Activated T-cell treated with anti-CD3 and anti-CD28 coated beads, Interleukin-2, amount 50 U/mL, for 4 hours (primary cell): ENCODE results near the gene HOXB6. TPM values are rescaled to one million over a fixed set of nuclear protein-coding genes. Genes with fewer than 3 reads are reported as not detected.
A peak's percentile ranks its signal among the peaks of the same experiment; 100 is the strongest.

Experiments
- ATAC-seq, 2 donors: fragments of 200-7000 bp; cut with Tn5 transposase; one replicate each; pipeline ENCODE4 v1.10.0; 2021
- DNase-seq: peaks from one replicate; pipeline ENCODE4 v3.0.0-alpha.2; 2020
- H3K27me3 Mint-ChIP-seq: one replicate; pipeline ENCODE4 v1.8.0; 2021; ENCODE audit warnings: low read depth, mixed read lengths
- H3K36me3 Mint-ChIP-seq: one replicate; pipeline ENCODE4 v1.8.0; 2022; ENCODE audit warnings: mixed read lengths; ENCODE audit not compliant: insufficient read depth
- H3K4me1 Mint-ChIP-seq: one replicate; pipeline ENCODE4 v1.8.0; 2021; ENCODE audit warnings: low read depth, mixed read lengths
- H3K4me3 Mint-ChIP-seq: one replicate; pipeline ENCODE4 v1.8.0; 2021; ENCODE audit warnings: mild to moderate bottlenecking, moderate library complexity, mixed read lengths
- H3K9me3 Mint-ChIP-seq: one replicate; pipeline ENCODE4 v1.8.0; 2021; ENCODE audit warnings: mixed read lengths
- total RNA-seq, 3 donors: library from RNA; stranded (reverse); gene quantifications; one replicate each; pipeline ENCODE4 v1.2.1, GENCODE V29; 2021

HOXB6 gene
- total RNA-seq, 3 donors from 2014 or later, result 0.24 to 0.27 TPM; not detected in 1

- DNase-seq (peak; percentile 26), ATAC-seq (peak; percentile 50 to 60)
- Mint-ChIP-seq H3K4me1 (peaks cover 53% of the 10 kb centered on the region), H3K9me3 (no peaks in the 10 kb centered on the region), H3K36me3 (no peaks in the 10 kb centered on the region), H3K4me3 (peak overlapping the region; percentile 86), H3K27me3 (peaks cover 56% of the 10 kb centered on the region)
Observed at GRCh38 chr17:48578616-48579470, 25.9 kb downstream of the HOXB6 start.

- Mint-ChIP-seq H3K4me3 (peak within 1 kb of the TSS; percentile 86), H3K27me3 (peaks cover 49% of the 10 kb centered on the region), H3K4me1 (peaks cover 52% of the 10 kb centered on the region), H3K36me3 (no peaks in the 10 kb centered on the region), H3K9me3 (no peaks in the 10 kb centered on the region)
- peak; percentile 49 for DNase-seq
- ATAC-seq, result peak; percentile 70 to 74
Observed at GRCh38 chr17:48577946-48578615, 26.7 kb downstream of the HOXB6 start, which contains the start of gene HOXB4. HOXB4 (minus strand) TSS chr17:48578350; CDS start chr17:48578319, 31 bp downstream.

- Mint-ChIP-seq H3K9me3 (no peaks in the 10 kb centered on the region), H3K27me3 (peaks cover 43% of the 10 kb centered on the region), H3K36me3 (no peaks in the 10 kb centered on the region), H3K4me3 (peak overlapping the region; percentile 81), H3K4me1 (peaks cover 49% of the 10 kb centered on the region)
- ATAC-seq, result peak; percentile 8 to 16
- no peak for DNase-seq
Observed at GRCh38 chr17:48577330-48577945, 27.3 kb downstream of the HOXB6 start.

DNA sequence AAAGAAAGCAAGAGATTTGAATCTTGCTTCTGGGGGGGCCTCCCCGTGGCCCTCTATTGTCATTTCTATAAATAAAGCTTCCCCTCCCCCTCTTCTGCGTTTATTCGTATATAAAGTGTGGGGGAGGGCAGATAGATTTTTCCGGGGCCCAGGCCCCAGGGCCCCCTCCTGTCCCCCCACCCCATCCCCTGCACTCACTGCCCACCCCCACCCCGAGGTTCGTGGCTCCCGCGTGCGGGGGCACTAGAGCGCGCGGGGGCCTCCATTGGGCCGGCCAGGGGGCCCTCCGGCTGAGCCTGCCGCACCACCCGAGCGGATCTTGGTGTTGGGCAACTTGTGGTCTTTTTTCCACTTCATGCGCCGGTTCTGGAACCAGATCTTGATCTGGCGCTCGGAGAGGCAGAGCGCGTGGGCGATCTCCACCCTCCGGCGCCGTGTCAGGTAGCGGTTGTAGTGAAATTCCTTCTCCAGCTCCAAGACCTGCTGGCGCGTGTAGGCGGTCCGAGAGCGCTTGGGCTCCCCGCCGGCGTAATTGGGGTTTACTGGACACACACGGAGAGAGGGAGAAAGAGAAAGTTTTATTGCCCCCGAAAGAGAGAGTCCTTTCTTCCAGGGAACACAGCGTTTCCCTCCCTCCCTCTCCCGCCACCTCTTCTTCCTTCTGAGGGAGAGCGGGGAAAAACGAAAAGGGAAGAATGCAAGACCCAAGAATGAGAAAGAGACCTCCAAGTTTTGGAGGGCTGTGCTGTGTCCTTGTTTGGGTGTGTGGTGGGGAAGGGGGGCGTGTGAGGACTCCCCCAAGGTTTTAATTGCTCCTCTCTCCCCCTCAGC is 28.1 kb downstream of the HOXB6 start:
- Mint-ChIP-seq H3K36me3 (no peaks in the 10 kb centered on the region), H3K9me3 (no peaks in the 10 kb centered on the region), H3K4me1 (peaks cover 44% of the 10 kb centered on the region), H3K27me3 (peaks cover 37% of the 10 kb centered on the region), H3K4me3 (peak overlapping the region; percentile 81)
- no peak for ATAC-seq
- no peak for DNase-seq

GRCh38 chr17:48575673-48576478 is 28.9 kb downstream of the HOXB6 start:
- Mint-ChIP-seq H3K9me3 (no peaks in the 10 kb centered on the region), H3K36me3 (no peaks in the 10 kb centered on the region), H3K4me3 (peak overlapping the region; percentile 35), H3K4me1 (peaks cover 36% of the 10 kb centered on the region), H3K27me3 (peaks cover 29% of the 10 kb centered on the region)
- DNase-seq (no peak), ATAC-seq (no peak)

- DNase-seq, result no peak
- H3K27me3 Mint-ChIP-seq, result peaks cover 21% of the 10 kb centered on the region
- ATAC-seq, result no peak
- no peaks in the 10 kb centered on the region for H3K9me3 Mint-ChIP-seq
- peaks cover 31% of the 10 kb centered on the region for H3K4me1 Mint-ChIP-seq
- H3K36me3 Mint-ChIP-seq, result no peaks in the 10 kb centered on the region
- no peak overlapping the region for H3K4me3 Mint-ChIP-seq
Observed at GRCh38 chr17:48575066-48575582, 29.7 kb downstream of the HOXB6 start.

- Mint-ChIP-seq H3K36me3 (no peaks in the 10 kb centered on the region), H3K4me3 (no peak overlapping the region), H3K4me1 (peaks cover 28% of the 10 kb centered on the region), H3K9me3 (no peaks in the 10 kb centered on the region), H3K27me3 (peaks cover 17% of the 10 kb centered on the region)
- no peak for ATAC-seq
- no peak for DNase-seq
Observed at GRCh38 chr17:48574505-48575065, 30.2 kb downstream of the HOXB6 start.

DNA sequence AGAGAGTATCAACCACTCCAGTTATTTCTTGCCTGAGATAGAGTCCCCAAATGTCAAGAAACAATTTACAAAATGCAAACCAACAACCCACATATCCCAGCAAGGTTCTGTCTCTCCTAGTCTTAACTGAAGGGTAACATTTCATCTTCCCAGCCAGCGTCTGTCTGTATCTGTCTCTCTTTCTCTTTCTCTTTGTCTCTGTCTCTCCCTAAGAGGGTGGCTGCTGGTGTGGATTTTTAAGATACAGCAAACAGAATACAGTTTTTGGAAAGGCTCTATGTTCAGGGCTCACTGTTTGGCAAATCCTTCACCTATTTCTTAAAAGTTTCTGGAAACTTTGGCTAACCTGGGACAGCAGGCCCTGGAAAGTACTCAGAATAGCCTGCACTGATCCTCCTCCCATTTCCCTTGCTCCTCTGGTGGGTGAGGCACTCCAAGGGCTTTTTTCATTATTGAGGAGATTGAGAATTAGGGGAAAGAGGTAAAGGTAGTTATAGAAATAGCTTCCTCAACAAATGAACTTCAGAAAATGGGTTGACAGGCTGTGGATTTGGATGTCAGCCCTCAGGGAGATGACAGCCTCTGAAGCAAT is 32.9 kb downstream of the HOXB6 start:
- Mint-ChIP-seq H3K4me1 (peaks cover 14% of the 10 kb centered on the region), H3K9me3 (no peaks in the 10 kb centered on the region), H3K36me3 (no peaks in the 10 kb centered on the region), H3K27me3 (peaks cover 10% of the 10 kb centered on the region), H3K4me3 (no peak overlapping the region)
- no peak for ATAC-seq
- no peak for DNase-seq

- ATAC-seq, result no peak
- DNase-seq, result no peak
- Mint-ChIP-seq H3K9me3 (no peaks in the 10 kb centered on the region), H3K4me1 (peaks cover 11% of the 10 kb centered on the region), H3K36me3 (no peaks in the 10 kb centered on the region), H3K4me3 (no peak overlapping the region), H3K27me3 (peaks cover 10% of the 10 kb centered on the region)
Observed at GRCh38 chr17:48571024-48571818, 33.6 kb downstream of the HOXB6 start.

DNA sequence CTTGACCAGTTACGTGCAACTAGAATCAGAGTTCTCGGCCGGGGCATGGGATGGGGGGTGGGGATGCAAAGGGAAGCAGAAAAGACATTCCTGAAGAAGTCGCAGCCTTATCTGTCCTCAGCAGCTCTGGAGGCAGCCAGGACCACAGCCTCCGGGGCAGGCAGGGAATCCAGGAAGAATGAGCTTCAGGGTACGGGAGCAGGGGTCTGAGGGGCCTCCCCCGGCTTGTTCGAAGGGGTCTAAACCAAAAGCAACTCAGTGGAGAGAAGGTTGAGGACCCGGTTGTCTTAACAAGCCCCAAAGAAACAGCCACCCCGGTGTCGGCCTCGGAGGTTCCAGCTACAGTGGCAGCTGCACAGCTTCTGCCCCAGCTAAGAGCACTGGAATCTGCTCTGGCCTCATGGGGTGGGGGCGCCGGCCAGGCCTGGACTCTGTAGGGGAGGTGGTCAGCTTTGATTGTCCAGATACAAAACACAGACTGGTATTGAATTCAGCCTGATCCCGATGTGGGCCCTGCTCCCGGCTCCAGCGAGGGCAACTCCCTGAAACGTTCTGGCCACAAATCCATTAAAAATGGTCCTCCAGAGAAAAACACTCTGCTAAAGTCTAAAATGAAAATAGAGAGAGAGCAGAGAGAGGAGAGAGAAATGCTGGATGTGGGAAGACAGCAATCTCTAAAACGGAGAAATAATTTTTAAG is 34.3 kb downstream of the HOXB6 start:
- Mint-ChIP-seq H3K27me3 (peaks cover 10% of the 10 kb centered on the region), H3K4me3 (no peak overlapping the region), H3K9me3 (no peaks in the 10 kb centered on the region), H3K36me3 (no peaks in the 10 kb centered on the region), H3K4me1 (peaks cover 7% of the 10 kb centered on the region)
- ATAC-seq, result no peak
- no peak for DNase-seq

DNA sequence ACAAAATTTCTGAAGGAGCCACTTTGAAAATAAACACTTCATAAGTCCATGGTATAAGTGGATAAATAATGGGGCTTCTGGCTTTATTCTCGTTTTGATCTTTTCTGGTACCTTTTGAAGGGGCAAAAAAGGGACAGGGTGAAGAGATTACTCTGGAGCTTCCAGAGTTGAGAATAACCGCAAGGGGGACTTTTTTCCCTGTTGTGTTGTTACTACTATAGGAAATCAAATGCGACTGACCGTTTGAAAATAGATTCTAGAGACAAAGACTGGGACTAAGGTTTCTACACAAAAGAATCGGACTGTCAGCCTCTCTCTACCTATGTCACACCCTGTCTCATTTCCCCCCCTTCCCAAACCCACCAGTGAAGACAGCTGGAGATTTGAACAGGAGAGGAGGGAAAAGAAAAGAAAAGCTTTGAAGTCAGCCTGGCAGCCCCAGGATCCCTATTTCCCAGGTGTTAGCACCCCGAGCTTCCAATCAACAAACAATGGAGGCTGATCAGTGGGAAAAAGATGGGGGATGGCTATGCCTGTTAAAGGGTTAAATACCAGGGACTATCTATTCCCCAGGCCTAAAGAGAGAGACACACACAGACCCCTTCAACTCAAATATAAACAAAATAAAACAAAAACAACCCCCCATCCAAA is 35.0 kb downstream of the HOXB6 start:
- ATAC-seq, result no peak
- peaks cover 11% of the 10 kb centered on the region for H3K27me3 Mint-ChIP-seq
- H3K4me3 Mint-ChIP-seq, result no peak overlapping the region
- no peaks in the 10 kb centered on the region for H3K36me3 Mint-ChIP-seq
- H3K9me3 Mint-ChIP-seq, result no peaks in the 10 kb centered on the region
- DNase-seq, result no peak
- peaks cover 6% of the 10 kb centered on the region for H3K4me1 Mint-ChIP-seq
